ENCODE data around the gene VAMP5.
"Not testable (repeated sequence)": the region's sequence is repeated elsewhere in the genome, so short reads cannot be mapped to it uniquely, and the experiment has no call there.

The VAMP5 gene

DNA sequence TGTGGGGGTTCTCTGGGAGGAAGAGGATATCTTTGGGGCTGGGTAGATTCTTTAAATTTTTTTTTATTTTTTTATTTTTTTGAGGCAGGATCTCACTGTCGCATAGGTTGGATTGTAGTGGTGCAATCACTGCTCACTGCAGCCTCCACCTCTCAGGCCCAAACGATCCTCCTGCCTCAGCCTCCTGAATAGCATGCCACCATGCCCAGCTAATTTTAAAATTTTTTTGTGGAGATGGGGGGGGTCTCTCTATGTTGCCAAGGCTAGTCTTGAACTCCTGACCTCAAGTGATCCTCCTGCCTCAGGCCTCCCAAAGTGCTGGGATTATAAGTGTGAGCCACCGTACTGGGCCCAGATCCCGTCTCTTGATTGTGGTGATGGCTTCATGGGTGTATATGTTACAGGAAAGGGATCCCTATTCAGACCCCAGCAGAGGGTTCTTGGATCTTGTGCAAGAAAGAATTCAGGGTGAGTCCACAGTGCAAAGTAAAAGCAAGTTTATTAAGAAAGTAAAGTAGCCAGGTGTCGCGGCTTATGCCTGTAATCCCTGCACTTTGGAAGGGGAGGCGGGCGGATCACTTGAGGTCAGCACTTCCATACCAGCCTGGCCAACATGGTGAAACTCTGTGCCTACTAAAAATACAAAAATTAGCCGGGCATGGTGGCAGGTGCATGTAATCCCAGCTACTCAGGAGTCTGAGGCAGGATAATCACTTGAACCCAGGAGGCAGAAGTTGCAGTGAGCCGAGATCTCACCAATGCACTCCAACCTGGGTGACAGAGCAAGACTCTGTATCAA is 29.7 kb downstream of the VAMP5 start:
- H2BK120ac ChIP-seq (ENCODE audit: low read depth, low read length): no peak overlapping the region
- H3K27ac ChIP-seq (ENCODE audit: low read length, poor library complexity, severe bottlenecking): no peak overlapping the region
- H4K8ac ChIP-seq (ENCODE audit: low read length): no peak overlapping the region
- H3K18ac ChIP-seq (ENCODE audit: low read depth in 1 of 2, low read length in 2 of 2): no peak overlapping the region
- WGBS: 95% methylated on average over 9 of the region's 10 CpGs
- no peak overlapping the region for H3K9ac ChIP-seq (ENCODE audit: low read length)
- H3K14ac ChIP-seq (ENCODE audit: low read length in 2 of 2): no peak overlapping the region
- no peak for DNase-seq
- H2BK15ac ChIP-seq (ENCODE audit: low read depth, poor library complexity, severe bottlenecking): no peak overlapping the region
- H3K23ac ChIP-seq (ENCODE audit: low read length in 2 of 2): no peak overlapping the region
- H4K91ac ChIP-seq (ENCODE audit: low read length): no peak overlapping the region
- peaks cover 11 to 17% of the 10 kb centered on the region in 2 experiments for H3K36me3 ChIP-seq (ENCODE audit: control insufficient read depth in 1 of 2, insufficient read depth in 2 of 2, low read depth in 1 of 2, low read length in 2 of 2)
- H2AK5ac ChIP-seq (ENCODE audit: low read length, severe bottlenecking): no peak overlapping the region
- no peak overlapping the region for H2AFZ ChIP-seq (ENCODE audit: low read depth, low read length)
- peaks cover 14% of the 10 kb centered on the region for H3K4me1 ChIP-seq (ENCODE audit: control insufficient read depth, insufficient read depth, low read depth, low read length)
- H3K9me3 ChIP-seq (ENCODE audit: control insufficient read depth, low read length): no peaks in the 10 kb centered on the region
- H3K4ac ChIP-seq (ENCODE audit: low read depth in 1 of 2, low read length in 2 of 2): no peak overlapping the region
- peaks cover 6% of the 10 kb centered on the region for H3K79me1 ChIP-seq (replicated peaks; ENCODE audit: low read length, poor library complexity, severe bottlenecking)
- H2BK12ac ChIP-seq (ENCODE audit: low read length in 2 of 2): no peak overlapping the region
- no peak overlapping the region for H3K4me2 ChIP-seq (ENCODE audit: low read length, poor library complexity, severe bottlenecking)
- H3K27me3 ChIP-seq (ENCODE audit: control insufficient read depth in 1 of 2, insufficient read depth in 1 of 2, low read length in 2 of 2): no peaks in the 10 kb centered on the region
- no peak overlapping the region for H2BK5ac ChIP-seq (ENCODE audit: low read depth, low read length, poor library complexity, severe bottlenecking)
- H3K4me3 ChIP-seq (ENCODE audit: insufficient read depth in 1 of 2, low read depth in 1 of 2, low read length in 2 of 2): no peak overlapping the region

DNA sequence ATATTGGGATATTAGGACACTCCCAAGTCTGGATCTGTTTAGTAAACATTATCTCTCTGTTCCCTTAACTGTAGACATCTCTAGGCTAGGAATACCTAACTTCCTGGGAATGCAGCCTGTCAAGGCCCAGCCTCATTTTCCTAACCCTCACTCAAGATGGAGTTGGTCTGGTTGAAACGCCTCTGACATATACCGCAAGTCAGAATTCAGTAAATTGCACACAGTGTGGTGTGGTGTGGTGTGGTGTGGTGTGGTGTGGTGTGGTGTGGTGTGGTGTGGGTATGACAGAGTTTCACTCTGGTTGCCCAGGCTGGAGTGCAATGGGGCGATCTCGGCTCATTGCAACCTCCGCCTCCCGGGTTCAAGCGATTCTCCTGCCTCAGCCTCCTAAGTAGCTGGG is 30.5 kb downstream of the VAMP5 start:
- not testable (repeated sequence) for H4K8ac ChIP-seq (ENCODE audit: low read length); H3K27me3 ChIP-seq (ENCODE audit: control insufficient read depth in 1 of 2, insufficient read depth in 1 of 2, low read length in 2 of 2); H3K9me3 ChIP-seq (ENCODE audit: control insufficient read depth, low read length); H3K18ac ChIP-seq (ENCODE audit: low read depth in 1 of 2, low read length in 2 of 2); H3K14ac ChIP-seq (ENCODE audit: low read length in 2 of 2); H3K9ac ChIP-seq (ENCODE audit: low read length); H3K4ac ChIP-seq (ENCODE audit: low read depth in 1 of 2, low read length in 2 of 2); H4K91ac ChIP-seq (ENCODE audit: low read length); H2AFZ ChIP-seq (ENCODE audit: low read depth, low read length); H2BK5ac ChIP-seq (ENCODE audit: low read depth, low read length, poor library complexity, severe bottlenecking); H3K4me2 ChIP-seq (ENCODE audit: low read length, poor library complexity, severe bottlenecking); H3K4me3 ChIP-seq (ENCODE audit: insufficient read depth in 1 of 2, low read depth in 1 of 2, low read length in 2 of 2); H3K27ac ChIP-seq (ENCODE audit: low read length, poor library complexity, severe bottlenecking); H2BK12ac ChIP-seq (ENCODE audit: low read length in 2 of 2); H2AK5ac ChIP-seq (ENCODE audit: low read length, severe bottlenecking); H2BK15ac ChIP-seq (ENCODE audit: low read depth, poor library complexity, severe bottlenecking); H3K79me1 ChIP-seq (replicated peaks; ENCODE audit: low read length, poor library complexity, severe bottlenecking); DNase-seq; H3K23ac ChIP-seq (ENCODE audit: low read length in 2 of 2); H2BK120ac ChIP-seq (ENCODE audit: low read depth, low read length)
- 97% methylated on average over 7 of the region's 7 CpGs for WGBS
- Histone ChIP-seq H3K36me3 (ENCODE audit: control insufficient read depth in 1 of 2, insufficient read depth in 2 of 2, low read depth in 1 of 2, low read length in 2 of 2) (peaks cover 8 to 18% of the 10 kb centered on the region in 2 experiments), H3K4me1 (ENCODE audit: control insufficient read depth, insufficient read depth, low read depth, low read length) (peaks cover 16% of the 10 kb centered on the region)

GRCh38 chr2:85615413-85615728 is 31.1 kb downstream of the VAMP5 start:
- H3K27me3 ChIP-seq (ENCODE audit: control insufficient read depth in 1 of 2, insufficient read depth in 1 of 2, low read length in 2 of 2): no peaks in the 10 kb centered on the region
- H3K9me3 ChIP-seq (ENCODE audit: control insufficient read depth, low read length): no peaks in the 10 kb centered on the region
- no peak overlapping the region for H3K4me2 ChIP-seq (ENCODE audit: low read length, poor library complexity, severe bottlenecking)
- no peak overlapping the region for H3K18ac ChIP-seq (ENCODE audit: low read depth in 1 of 2, low read length in 2 of 2)
- H3K4me1 ChIP-seq (ENCODE audit: control insufficient read depth, insufficient read depth, low read depth, low read length): peaks cover 13% of the 10 kb centered on the region
- no peak overlapping the region for H2AK5ac ChIP-seq (ENCODE audit: low read length, severe bottlenecking)
- H3K9ac ChIP-seq (ENCODE audit: low read length): no peak overlapping the region
- H2BK5ac ChIP-seq (ENCODE audit: low read depth, low read length, poor library complexity, severe bottlenecking): no peak overlapping the region
- H3K27ac ChIP-seq (ENCODE audit: low read length, poor library complexity, severe bottlenecking): no peak overlapping the region
- H3K14ac ChIP-seq (ENCODE audit: low read length in 2 of 2): no peak overlapping the region
- H4K8ac ChIP-seq (ENCODE audit: low read length): no peak overlapping the region
- H3K23ac ChIP-seq (ENCODE audit: low read length in 2 of 2): no peak overlapping the region
- peak overlapping the region in 1 of 2 experiments; percentile 50 for H3K4ac ChIP-seq (ENCODE audit: low read depth in 1 of 2, low read length in 2 of 2)
- peak overlapping the region in 1 of 2 experiments; percentile 42 for H2BK12ac ChIP-seq (ENCODE audit: low read length in 2 of 2)
- H2BK120ac ChIP-seq (ENCODE audit: low read depth, low read length): no peak overlapping the region
- H2AFZ ChIP-seq (ENCODE audit: low read depth, low read length): no peak overlapping the region
- H3K36me3 ChIP-seq (ENCODE audit: control insufficient read depth in 1 of 2, insufficient read depth in 2 of 2, low read depth in 1 of 2, low read length in 2 of 2): peaks cover 10 to 17% of the 10 kb centered on the region in 2 experiments
- no peak overlapping the region for H2BK15ac ChIP-seq (ENCODE audit: low read depth, poor library complexity, severe bottlenecking)
- H4K91ac ChIP-seq (ENCODE audit: low read length): no peak overlapping the region
- peaks cover 3% of the 10 kb centered on the region for H3K79me1 ChIP-seq (replicated peaks; ENCODE audit: low read length, poor library complexity, severe bottlenecking)
- no peak for DNase-seq
- peak overlapping the region in 1 of 2 experiments; percentile 89 for H3K4me3 ChIP-seq (ENCODE audit: insufficient read depth in 1 of 2, low read depth in 1 of 2, low read length in 2 of 2)
- WGBS: 94% methylated on average over 17 of the region's 17 CpGs

DNA sequence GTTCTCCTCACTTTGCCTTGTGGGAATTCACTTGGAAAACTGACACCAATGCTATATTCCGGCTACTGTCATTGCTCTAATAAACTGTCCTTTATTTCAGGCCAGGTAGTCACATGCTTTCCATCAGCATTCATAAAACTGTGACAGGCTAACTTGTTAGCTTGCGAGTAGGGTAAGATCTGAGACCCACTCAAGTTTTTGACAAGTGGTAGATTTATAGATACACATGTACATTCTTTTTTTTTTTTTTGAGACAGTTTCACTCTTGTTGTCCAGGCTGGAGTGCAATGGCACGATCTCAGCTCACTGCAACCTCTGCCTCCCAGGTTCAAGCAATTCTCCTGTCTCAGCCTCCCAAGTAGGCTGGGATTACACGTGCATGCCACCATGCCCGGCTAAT is 33.5 kb downstream of the VAMP5 start:
- H3K9me3 ChIP-seq (ENCODE audit: control insufficient read depth, low read length); H3K4me2 ChIP-seq (ENCODE audit: low read length, poor library complexity, severe bottlenecking); H3K4me1 ChIP-seq (ENCODE audit: control insufficient read depth, insufficient read depth, low read depth, low read length); H4K91ac ChIP-seq (ENCODE audit: low read length); H4K8ac ChIP-seq (ENCODE audit: low read length); DNase-seq; H2BK120ac ChIP-seq (ENCODE audit: low read depth, low read length); H3K23ac ChIP-seq (ENCODE audit: low read length in 2 of 2); H3K27me3 ChIP-seq (ENCODE audit: control insufficient read depth in 1 of 2, insufficient read depth in 1 of 2, low read length in 2 of 2); H2BK15ac ChIP-seq (ENCODE audit: low read depth, poor library complexity, severe bottlenecking); H2BK12ac ChIP-seq (ENCODE audit: low read length in 2 of 2); H2AFZ ChIP-seq (ENCODE audit: low read depth, low read length); H3K27ac ChIP-seq (ENCODE audit: low read length, poor library complexity, severe bottlenecking); H3K18ac ChIP-seq (ENCODE audit: low read depth in 1 of 2, low read length in 2 of 2); H3K4ac ChIP-seq (ENCODE audit: low read depth in 1 of 2, low read length in 2 of 2); H3K14ac ChIP-seq (ENCODE audit: low read length in 2 of 2); H2BK5ac ChIP-seq (ENCODE audit: low read depth, low read length, poor library complexity, severe bottlenecking): not testable (repeated sequence)
- Histone ChIP-seq H2AK5ac (ENCODE audit: low read length, severe bottlenecking) (peak overlapping the region; percentile 42), H3K9ac (ENCODE audit: low read length) (peak overlapping the region; percentile 96), H3K36me3 (ENCODE audit: control insufficient read depth in 1 of 2, insufficient read depth in 2 of 2, low read depth in 1 of 2, low read length in 2 of 2) (peaks cover 20 to 35% of the 10 kb centered on the region in 2 experiments), H3K79me1 (replicated peaks; ENCODE audit: low read length, poor library complexity, severe bottlenecking) (peaks cover 10% of the 10 kb centered on the region), H3K4me3 (ENCODE audit: insufficient read depth in 1 of 2, low read depth in 1 of 2, low read length in 2 of 2) (peak overlapping the region in 1 of 2 experiments; percentile 89)
- WGBS: 96% methylated on average over 4 of the region's 5 CpGs
